ENCODE results near the gene ATG9A.

ATG9A gene

DNA sequence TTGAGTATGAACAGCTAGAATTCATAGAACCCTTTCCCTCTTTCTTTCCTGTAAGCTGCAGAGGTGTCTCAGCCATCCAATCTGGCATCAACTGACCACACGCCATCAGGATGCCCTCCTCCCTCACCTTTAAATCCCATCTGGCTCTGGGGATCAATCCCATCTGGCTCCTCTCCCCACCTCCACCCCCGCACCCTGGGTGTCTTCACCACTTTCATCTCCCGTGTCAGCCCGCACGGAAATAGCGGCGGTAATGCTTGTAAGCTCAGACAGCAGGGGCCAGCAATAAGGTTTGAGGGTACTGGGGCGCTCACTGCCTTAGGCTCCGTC lies 23.1 kb upstream of the ATG9A start:
- peak in 1 of 2 donors; percentile 18 for DNase-seq (ENCODE audit: low read depth in 2 of 2)

GRCh38 chr2:219252084-219252483 lies 22.6 kb upstream of the ATG9A start:
- no peak for DNase-seq (ENCODE audit: low read depth in 2 of 2)

DNA sequence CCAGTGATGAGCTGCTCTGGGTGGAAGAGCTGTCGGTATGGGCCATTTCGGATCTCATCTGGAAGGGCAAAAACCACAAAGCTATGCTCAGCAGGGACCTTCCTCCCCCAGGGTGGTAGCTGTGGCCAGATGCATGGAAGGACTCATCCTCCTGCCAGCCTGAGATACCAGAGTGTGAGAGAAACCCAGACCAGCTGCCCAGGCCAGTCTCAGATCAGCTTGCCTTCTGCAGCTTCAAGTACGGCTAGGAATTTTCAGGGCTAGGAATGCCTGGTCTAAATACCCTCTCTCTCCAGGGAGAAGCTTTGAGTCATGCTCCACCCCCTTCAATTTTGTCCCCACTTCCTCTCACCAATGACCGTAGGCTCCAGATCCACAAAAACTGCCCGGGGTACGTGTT lies 22.2 kb upstream of the ATG9A start:
- DNase-seq (ENCODE audit: low read depth in 2 of 2), result no peak

GRCh38 chr2:219250049-219250781 lies 20.8 kb upstream of the ATG9A start:
- DNase-seq (ENCODE audit: low read depth in 2 of 2), result no peak

DNA sequence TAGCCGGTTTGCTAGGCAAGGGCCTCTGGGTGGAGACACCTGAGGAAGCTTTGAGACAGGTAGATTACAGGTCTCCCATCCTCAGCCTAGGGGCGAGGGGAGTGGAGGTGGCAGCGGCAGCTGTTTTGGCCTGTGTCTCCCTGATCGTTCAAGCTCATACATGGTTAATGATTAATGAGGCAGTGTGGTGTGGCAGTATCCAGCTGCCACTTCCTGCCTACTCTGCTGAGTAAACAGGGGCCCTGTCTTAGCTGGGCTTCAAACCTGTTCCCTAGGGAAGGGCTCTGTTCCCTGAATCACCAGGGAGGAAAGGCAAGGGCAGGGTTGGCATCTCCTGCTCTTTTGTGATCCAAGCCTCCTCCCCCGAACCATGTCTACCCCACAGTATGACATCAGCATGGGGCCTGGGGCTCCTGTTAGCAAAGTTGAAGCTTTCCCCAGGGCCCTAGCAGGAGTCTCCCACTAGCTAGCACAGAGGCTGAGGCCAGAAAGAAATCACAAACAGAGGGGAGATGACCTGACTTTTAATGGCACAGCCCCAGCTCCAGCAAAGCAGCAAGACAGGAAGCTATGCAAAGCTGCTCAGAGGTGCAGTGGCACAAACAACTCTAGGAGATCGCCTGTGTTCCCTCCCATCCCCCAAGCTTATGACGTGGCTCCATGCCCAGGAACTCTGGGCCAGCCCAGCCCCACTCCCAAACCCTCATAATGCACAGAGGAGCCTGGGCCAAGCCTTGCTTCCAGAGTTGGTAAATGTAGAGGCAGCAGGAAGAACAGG lies 20.0 kb upstream of the ATG9A start:
- no peak for DNase-seq (ENCODE audit: low read depth in 2 of 2)

- no peak for DNase-seq (ENCODE audit: low read depth in 2 of 2)
These were observed 19.4 kb upstream of the ATG9A start for GRCh38 chr2:219248845-219249202.

DNA sequence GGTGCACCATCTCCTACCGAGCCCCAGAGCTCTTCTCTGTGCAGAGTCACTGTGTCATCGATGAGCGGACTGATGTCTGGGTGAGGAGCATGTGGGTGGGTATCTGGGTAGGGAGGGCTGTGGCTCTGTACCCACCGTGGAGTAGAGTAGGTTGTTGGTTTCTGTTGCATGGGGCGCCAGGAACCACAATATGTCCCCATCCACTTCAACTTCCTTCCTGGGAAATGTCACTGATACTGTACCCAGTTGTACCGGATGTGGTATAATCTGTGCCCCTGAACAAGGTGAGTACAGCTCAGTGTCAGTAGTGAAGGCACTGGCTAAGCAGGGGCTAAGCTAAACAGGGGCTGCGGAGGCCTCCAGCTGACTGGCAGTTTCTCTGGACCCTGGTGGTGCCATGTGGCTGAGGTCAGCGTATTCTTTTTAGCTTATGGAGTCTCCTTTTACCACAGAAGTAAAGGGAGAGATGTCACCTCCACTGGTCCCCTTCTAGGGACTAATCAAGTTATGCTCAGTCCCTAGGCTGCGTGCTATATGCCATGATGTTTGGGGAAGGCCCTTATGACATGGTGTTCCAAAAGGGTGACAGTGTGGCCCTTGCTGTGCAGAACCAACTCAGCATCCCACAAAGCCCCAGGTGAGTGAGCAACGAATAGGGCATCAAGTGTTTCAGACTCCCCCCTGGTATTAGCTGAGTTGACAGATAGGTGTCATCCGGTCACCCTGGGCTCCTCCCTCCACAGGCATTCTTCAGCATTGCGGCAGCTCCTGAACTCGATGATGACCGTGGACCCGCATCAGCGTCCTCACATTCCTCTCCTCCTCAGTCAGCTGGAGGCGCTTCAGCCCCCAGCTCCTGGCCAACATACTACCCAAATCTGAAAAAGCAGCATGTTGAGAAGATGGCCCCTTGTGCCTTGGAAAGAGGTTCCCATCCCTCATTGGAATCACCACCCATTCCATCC lies 18.5 kb upstream of the ATG9A start:
- peak; percentile 47 to 74 for DNase-seq (ENCODE audit: low read depth in 2 of 2)

- no peak for DNase-seq (ENCODE audit: low read depth in 2 of 2)
These were observed 17.1 kb upstream of the ATG9A start for GRCh38 chr2:219246559-219246958.

- no peak for DNase-seq (ENCODE audit: low read depth in 2 of 2)
These were observed 16.4 kb upstream of the ATG9A start for GRCh38 chr2:219245899-219246230.

DNA sequence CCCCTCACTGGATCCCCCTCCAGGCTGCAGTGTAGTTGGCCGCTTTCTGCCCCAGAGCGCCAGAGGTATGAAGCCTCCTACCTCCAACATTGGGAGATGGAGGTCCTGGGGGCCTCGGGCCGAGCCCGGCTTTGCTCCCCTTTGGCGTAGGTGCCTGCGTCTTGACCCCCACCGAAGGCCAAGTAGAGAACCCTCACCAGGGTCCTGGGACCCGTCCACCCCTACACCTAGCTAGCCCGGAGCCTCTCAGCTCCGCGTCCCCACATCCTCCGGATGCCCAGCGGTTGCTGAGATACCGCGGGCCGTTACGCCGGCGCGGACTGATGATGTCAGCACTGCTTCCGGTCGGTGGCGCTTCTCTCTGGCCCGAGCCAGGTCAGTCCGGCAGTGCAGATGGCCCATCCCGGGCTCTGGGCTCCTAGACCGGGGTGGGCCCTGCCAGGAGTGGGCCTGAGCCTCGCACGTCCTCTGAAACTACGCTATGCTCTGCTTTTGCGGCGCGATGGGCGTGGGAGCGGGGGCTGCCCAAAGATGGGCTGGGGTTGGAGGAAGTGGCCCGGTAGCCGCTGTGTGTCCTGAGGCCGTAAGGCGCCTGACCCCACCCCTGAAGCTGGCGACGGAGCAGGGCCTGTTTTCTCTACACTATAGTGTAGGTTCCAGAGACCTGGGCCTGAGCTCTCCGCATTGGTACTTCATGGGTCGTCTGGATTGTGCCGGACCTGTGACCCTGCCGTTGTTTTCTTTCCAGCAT lies 15.9 kb upstream of the ATG9A start, which contains the start of the genes GLB1L and STK16:
GLB1L (minus strand) TSS at position 297 of the 751 bp plus-strand sequence. CDS start 1,871 bp downstream, outside the sequence.
STK16 (plus strand) TSS at position 332 of the 751 bp plus-strand sequence. CDS start 521 bp downstream, outside the sequence.
- DNase-seq (ENCODE audit: low read depth in 2 of 2), result peak; percentile 75 to 78

GRCh38 chr2:219244789-219245147 lies 15.3 kb upstream of the ATG9A start:
- DNase-seq (ENCODE audit: low read depth in 2 of 2), result no peak

DNA sequence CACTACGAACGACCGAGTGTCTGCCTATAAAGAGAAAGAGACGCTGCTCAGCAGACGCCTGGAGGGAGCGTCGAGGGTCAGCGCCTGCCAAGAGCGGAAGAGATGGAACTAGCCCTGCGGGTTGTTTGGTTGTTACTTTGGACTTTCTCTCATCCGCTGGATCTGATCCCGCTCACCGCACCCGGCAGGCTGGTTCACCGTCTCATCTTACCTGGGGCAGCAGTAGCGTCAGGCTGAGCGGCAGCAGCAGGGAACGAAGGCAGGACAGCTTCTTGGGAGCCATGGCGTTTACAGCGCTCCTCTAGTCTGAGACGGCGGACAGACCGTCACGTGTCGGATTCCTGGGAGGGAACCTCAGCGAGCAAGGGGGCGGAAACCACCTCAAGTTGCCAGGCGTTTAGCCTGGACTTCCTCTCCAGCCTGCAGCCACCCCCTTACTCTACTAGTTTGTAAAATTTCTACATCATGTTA lies 13.9 kb upstream of the ATG9A start:
- DNase-seq (ENCODE audit: low read depth in 2 of 2), result no peak

DNA sequence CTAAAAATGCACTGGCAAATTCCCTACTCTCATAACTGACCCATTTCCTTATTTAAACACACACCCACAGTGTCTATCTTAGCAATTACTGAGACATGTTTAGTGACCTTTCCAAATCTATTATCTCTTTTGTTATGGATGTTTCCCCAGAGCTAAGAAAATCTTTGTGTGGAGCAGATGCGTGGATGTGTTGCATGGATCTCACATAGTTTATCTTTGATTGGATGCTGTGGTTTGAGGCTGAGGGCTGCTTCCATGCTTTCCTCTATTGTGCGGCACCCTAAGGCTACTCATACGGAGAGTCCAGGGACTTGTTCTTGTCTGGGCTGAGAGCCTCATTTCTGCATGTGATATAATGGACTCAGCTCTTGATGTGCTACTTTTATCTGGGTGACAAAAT lies 4.9 kb upstream of the ATG9A start:
- DNase-seq (ENCODE audit: low read depth in 2 of 2), result no peak

- DNase-seq (ENCODE audit: low read depth in 2 of 2), result peak in 1 of 2 donors; percentile 16
These were observed 664 bp upstream of the ATG9A start for GRCh38 chr2:219230059-219230540.

DNA sequence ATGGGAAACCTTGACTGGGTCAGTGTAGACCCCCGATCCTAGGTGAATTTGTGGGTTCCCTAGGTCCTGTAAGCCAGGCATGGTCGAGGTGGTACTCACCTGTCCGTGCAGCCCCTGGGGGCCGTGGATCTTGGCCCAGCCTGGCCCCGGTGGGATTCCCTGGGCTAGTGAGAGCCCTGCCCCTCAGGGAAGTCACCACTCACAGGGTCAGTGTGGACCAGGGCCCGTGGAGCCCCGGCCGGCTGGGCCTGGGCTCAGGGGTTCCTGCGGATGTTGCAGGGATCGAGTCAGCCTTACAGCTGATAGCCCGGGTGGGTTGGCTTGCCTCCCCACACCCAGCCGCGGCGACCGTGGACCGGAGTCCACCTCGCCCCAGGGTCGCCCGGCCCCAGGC lies 528 bp downstream of the ATG9A start:
- no peak for DNase-seq (ENCODE audit: low read depth in 2 of 2)

- no peak for DNase-seq (ENCODE audit: low read depth in 2 of 2)
These were observed 1.2 kb downstream of the ATG9A start for GRCh38 chr2:219228041-219228910.

DNA sequence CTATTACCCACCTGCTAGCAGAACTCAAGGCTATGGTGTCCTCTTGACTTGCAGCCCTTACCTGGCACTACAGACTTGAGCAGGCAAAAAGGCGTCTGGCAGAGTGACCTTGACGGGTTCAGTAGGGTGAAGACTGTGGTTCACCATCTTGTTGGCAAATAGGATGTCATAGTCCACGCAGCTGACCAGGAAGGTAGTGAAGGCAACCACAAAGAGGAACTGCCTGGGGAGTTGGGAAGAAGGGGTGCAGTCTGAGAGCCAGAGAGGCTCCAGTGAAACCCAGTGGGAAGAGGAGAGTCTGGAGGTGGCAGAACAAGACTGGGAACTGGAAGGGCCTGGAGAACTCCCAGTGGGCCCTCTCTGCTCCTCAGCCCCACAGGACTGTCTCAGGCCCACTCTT lies 4.1 kb downstream of the ATG9A start:
- no peak for DNase-seq (ENCODE audit: low read depth in 2 of 2)

GRCh38 chr2:219223831-219224610 lies 5.4 kb downstream of the ATG9A start:
- DNase-seq (ENCODE audit: low read depth in 2 of 2), result no peak

- DNase-seq (ENCODE audit: low read depth in 2 of 2), result no peak
These were observed 7.4 kb downstream of the ATG9A start for GRCh38 chr2:219221957-219222518.

Data from stimulated activated CD8-positive, alpha-beta memory T cell treated with anti-CD3 and anti-CD28 coated beads, Interleukin-15, amount 100 ng/mL, for 4 hours (primary cell).